Measurements from ENCODE around the gene CPTP. TPM values are rescaled to one million over a fixed set of nuclear protein-coding genes. Genes with fewer than 3 reads are reported as not detected.

The CPTP gene
- total RNA-seq, 1 donor from 2014 or later, result 44.3 TPM

DNA sequence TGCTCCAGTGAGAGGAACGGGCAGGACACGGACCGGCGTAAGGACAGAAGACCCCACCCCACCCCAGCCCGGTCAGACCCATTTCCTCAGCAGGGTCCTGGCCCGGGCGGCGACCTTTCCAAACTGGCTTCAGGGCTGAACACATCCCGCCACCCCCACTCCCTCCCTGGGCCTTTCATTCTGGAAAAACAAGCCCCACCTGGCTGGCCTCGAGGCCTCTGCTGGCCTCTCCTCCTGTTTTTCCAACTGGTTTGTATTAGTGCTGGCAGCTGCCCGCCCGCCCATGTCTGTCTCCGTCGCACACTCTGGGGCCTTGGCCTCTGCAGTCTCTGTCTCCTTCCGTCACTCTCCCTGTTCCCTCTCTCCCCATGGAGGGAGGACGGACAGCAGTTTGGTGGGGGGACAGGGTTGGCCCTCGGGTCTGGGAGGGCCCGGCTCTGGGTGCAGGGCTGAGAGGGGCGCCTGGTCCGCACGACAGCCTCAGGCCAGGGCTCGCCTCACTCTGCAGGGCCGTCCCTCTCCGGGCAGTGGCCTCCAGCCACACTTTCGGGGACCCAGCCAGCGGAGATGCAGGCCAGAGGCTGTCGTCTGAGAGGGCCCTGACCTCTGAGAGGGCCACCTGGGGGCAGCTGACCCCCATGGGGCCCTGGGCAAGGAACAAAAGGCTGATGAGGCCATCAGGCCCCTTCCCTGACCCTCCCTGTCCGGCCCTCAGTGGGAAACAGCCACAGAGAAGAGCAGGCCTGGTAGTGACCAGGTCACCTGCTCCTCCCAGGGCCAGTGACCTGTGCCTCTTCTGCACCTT is 35.3 kb downstream of the CPTP start:
- no peak for DNase-seq (ENCODE audit: low read depth)
- H3K4me3 ChIP-seq (ENCODE audit: low read depth, low read length), result no peak overlapping the region
- H3K27me3 ChIP-seq (ENCODE audit: control insufficient read depth, insufficient read depth, low read length), result peaks cover under 1% of the 10 kb centered on the region
- TF ChIP-seq, protein P1, sequence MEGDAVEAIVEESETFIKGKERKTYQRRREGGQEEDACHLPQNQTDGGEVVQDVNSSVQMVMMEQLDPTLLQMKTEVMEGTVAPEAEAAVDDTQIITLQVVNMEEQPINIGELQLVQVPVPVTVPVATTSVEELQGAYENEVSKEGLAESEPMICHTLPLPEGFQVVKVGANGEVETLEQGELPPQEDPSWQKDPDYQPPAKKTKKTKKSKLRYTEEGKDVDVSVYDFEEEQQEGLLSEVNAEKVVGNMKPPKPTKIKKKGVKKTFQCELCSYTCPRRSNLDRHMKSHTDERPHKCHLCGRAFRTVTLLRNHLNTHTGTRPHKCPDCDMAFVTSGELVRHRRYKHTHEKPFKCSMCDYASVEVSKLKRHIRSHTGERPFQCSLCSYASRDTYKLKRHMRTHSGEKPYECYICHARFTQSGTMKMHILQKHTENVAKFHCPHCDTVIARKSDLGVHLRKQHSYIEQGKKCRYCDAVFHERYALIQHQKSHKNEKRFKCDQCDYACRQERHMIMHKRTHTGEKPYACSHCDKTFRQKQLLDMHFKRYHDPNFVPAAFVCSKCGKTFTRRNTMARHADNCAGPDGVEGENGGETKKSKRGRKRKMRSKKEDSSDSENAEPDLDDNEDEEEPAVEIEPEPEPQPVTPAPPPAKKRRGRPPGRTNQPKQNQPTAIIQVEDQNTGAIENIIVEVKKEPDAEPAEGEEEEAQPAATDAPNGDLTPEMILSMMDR (IDR thresholded peaks at IDR 0.05; ENCODE audit: insufficient read depth, low read length, poor library complexity, severe bottlenecking), result no peak
- H3K36me3 ChIP-seq (ENCODE audit: control insufficient read depth, insufficient read depth, low read length), result no peaks in the 10 kb centered on the region

DNA sequence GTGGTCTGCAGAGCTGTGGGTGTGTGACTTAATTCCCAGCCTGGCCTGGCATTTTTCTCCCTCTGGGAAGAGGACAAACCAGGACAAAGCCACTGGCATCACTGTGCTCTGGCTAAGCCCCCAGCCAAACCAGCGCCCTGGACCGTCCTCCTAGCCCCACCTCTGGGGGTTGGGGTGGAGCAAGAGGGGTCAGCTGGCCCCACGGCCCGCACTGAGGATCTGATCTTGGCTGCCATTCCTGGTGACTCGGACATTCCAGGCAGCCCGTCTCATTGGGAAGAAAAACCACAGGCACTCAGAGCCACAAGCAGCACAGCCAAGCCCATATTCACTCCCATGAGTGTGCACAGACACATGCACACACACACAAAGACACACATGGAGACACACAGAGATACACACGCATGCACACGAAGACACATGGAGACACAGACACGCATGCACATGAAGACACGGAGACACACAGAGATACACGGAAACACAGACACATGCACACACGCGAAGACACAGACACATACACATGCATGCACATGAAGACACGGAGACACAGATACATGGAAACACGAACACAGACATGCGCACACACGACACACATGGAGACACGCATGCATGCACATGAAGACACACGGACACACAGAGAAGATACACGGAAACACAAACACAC is 36.0 kb downstream of the CPTP start:
- Histone ChIP-seq H3K27me3 (ENCODE audit: control insufficient read depth, insufficient read depth, low read length) (no peaks in the 10 kb centered on the region), H3K36me3 (ENCODE audit: control insufficient read depth, insufficient read depth, low read length) (no peaks in the 10 kb centered on the region), H3K4me3 (ENCODE audit: low read depth, low read length) (no peak overlapping the region)
- TF ChIP-seq, protein P1 (IDR thresholded peaks at IDR 0.05; ENCODE audit: insufficient read depth, low read length, poor library complexity, severe bottlenecking), result no peak
- peak; percentile 82 for DNase-seq (ENCODE audit: low read depth)

DNA sequence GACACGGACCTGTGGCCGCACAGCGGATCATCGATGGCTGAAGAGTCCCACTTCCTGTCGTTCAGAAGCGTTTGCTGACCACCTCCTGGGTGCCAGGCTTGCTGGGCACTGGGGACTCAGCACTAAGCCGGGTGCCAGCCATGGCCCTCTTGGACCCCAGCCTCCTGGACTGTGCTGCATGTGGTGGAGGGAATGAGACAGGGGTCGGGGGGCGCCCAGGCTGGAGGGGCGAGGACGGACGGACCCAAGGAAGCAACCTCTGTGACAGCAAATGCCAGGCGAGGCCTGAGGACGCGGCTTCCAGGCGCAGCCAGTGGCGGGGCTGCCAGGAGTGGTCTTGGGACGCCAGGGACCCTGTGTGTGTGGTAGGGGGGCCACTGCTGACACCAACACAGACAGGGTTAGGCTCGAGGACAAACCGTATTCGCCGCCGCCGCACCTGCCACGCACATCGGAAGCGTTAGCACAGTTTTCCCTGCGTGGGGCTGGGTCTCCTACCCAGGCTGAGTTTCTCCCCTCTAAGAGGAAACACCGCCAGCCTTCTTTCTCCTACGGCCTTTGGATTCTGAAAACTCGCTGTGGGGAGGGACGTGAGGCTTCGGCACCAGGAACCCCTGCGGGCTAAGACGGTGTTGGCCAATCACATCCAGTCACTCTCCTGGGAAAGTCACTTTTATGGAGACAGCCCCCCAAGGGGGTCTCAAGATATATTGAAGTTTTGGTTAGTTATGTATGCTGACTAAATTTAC is 36.8 kb downstream of the CPTP start:
- Histone ChIP-seq H3K36me3 (ENCODE audit: control insufficient read depth, insufficient read depth, low read length) (no peaks in the 10 kb centered on the region), H3K4me3 (ENCODE audit: low read depth, low read length) (no peak overlapping the region), H3K27me3 (ENCODE audit: control insufficient read depth, insufficient read depth, low read length) (no peaks in the 10 kb centered on the region)
- DNase-seq (ENCODE audit: low read depth), result no peak
- TF ChIP-seq, protein P1 (IDR thresholded peaks at IDR 0.05; ENCODE audit: insufficient read depth, low read length, poor library complexity, severe bottlenecking), result no peak

DNA sequence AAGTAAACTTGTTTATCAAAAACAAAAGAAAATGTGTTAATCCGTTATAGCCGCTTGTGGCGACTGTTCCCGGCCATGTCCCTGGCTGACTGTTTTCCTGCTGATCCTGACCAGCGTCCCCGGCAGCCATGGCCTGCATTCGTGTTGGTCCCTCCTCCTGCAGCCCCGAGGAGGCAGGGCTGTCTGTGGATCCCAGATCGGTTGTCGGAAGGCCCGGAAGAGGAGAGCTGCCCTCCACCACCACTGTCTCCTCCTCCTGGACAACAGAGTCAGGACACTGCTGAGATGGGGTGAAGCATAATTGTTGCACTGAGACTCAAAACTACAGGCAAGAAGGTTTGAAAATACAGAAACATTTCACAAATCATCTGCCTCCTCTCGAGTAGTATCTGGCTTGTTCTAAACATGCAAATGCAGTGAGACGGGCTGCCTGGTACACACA is 37.4 kb downstream of the CPTP start:
- TF ChIP-seq, protein P1 (IDR thresholded peaks at IDR 0.05; ENCODE audit: insufficient read depth, low read length, poor library complexity, severe bottlenecking), result no peak
- H3K4me3 ChIP-seq (ENCODE audit: low read depth, low read length), result no peak overlapping the region
- H3K27me3 ChIP-seq (ENCODE audit: control insufficient read depth, insufficient read depth, low read length), result no peaks in the 10 kb centered on the region
- no peak for DNase-seq (ENCODE audit: low read depth)
- H3K36me3 ChIP-seq (ENCODE audit: control insufficient read depth, insufficient read depth, low read length), result no peaks in the 10 kb centered on the region

DNA sequence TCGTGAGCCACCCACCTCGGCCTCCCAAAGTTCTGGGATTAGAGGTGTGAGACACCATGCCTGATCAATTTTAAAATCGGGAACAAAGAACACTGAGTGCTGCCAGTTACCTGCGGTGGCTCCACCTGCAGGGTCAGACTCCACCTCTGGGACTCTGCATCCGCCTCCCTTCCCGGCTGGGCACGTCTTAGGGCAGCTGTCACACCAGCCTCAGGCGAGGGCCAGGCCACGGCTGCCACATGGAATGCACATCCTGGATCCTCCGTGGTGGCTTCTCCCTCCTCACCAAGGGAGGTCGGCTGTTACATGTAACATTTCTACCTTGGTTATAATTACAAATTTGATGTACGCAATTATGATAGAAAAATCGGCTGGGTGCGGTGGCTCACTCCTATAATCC is 39.7 kb downstream of the CPTP start:
- TF ChIP-seq, protein P1 (IDR thresholded peaks at IDR 0.05; ENCODE audit: insufficient read depth, low read length, poor library complexity, severe bottlenecking), result no peak
- H3K27me3 ChIP-seq (ENCODE audit: control insufficient read depth, insufficient read depth, low read length), result no peaks in the 10 kb centered on the region
- no peaks in the 10 kb centered on the region for H3K36me3 ChIP-seq (ENCODE audit: control insufficient read depth, insufficient read depth, low read length)

More for the DNA sequence above, 39.7 kb downstream of the CPTP start:
- DNase-seq (ENCODE audit: low read depth), result no peak
- no peak overlapping the region for H3K4me3 ChIP-seq (ENCODE audit: low read depth, low read length)
